ENCODE results near the gene STK17B.

DNA sequence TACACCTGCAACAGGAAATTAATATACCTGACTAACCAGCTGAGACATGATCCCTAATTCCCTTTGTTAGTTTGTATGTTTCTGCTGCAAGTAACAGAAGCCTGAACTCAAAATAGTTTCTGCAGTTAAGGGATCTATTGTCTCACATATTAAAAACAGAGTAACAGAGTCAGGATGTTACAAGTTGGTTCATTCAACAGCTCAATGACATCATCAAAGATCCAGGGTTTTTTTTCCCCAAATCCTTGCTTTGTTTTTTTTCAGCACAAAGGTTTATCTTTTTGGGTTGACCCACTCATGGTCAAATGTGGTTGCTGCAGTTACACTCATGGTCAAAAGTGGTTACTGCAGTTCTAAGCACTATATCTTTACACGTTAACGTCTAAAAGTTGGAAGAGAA, 67.8 kb downstream of the STK17B start:
- no peak for TF ChIP-seq MXI1 (IDR thresholded peaks at IDR 0.05; ENCODE audit: low read depth, low read length)
- TF ChIP-seq YBX1 (IDR thresholded peaks at IDR 0.05) = no peak
- TF ChIP-seq CTCF (IDR thresholded peaks at IDR 0.05 in 2 of 3, conservative IDR thresholded peaks at IDR 0.05 in 1 of 3; ENCODE audit: control insufficient read depth in 2 of 3, extremely low read depth in 1 of 3, insufficient read depth in 1 of 3, low read depth in 3 of 3, low read length in 3 of 3) = no peak
- no peak for TF ChIP-seq POLR2A (IDR thresholded peaks at IDR 0.05; ENCODE audit: low read depth, low read length)
- no peak for TF ChIP-seq BACH1 (IDR thresholded peaks at IDR 0.05; ENCODE audit: borderline replicate concordance)
- no peak for TF ChIP-seq RELA (IDR thresholded peaks at IDR 0.05; ENCODE audit: borderline replicate concordance, partially characterized antibody)
- no peak for TF ChIP-seq EZH2 (IDR thresholded peaks at IDR 0.05; ENCODE audit: borderline replicate concordance, control insufficient read depth, low read depth, low read length)
- TF ChIP-seq SMARCA5 (IDR thresholded peaks at IDR 0.05) = no peak

All from GM12878 (cell line).